NCI-H1436 treated with DMSO at 0.1 percent for 48 hours (cell line): ENCODE measurements around the gene TRPV6.

Experiments
- DNase-seq: peaks from one replicate; lab custom pipeline; 2025; lab: John Stamatoyannopoulos, UW

TRPV6 gene

GRCh38 chr7:142885311-142886230 lies at the start of gene TRPV6:
Gene TRPV6 (minus strand): TSS chr7:142885745.
- DNase-seq: no peak

GRCh38 chr7:142934056-142934455 lies 48.5 kb upstream of the TRPV6 start:
- DNase-seq: no peak

- DNase-seq: no peak
Observed at GRCh38 chr7:142933624-142934023, 48.1 kb upstream of the TRPV6 start, which contains the start of gene TRPV5. Gene TRPV5 (minus strand): TSS chr7:142933746. CDS start chr7:142933459, 287 bp downstream.

- no peak for DNase-seq
Observed at GRCh38 chr7:142933092-142933475, 47.5 kb upstream of the TRPV6 start.

GRCh38 chr7:142932386-142933091 lies 47.0 kb upstream of the TRPV6 start:
- DNase-seq: no peak

GRCh38 chr7:142930126-142930730 lies 44.7 kb upstream of the TRPV6 start:
- no peak for DNase-seq

- no peak for DNase-seq
Observed at GRCh38 chr7:142927949-142928348, 42.4 kb upstream of the TRPV6 start.

GRCh38 chr7:142927085-142927745 lies 41.7 kb upstream of the TRPV6 start:
- DNase-seq: no peak

- no peak for DNase-seq
Observed at GRCh38 chr7:142925413-142925812, 39.9 kb upstream of the TRPV6 start.

- no peak for DNase-seq
Observed at GRCh38 chr7:142923391-142923790, 37.8 kb upstream of the TRPV6 start.

- DNase-seq: no peak
Observed at GRCh38 chr7:142919656-142920055, 34.1 kb upstream of the TRPV6 start.

GRCh38 chr7:142918901-142919300 lies 33.4 kb upstream of the TRPV6 start:
- DNase-seq: no peak

- DNase-seq: no peak
Observed at GRCh38 chr7:142917447-142917846, 31.9 kb upstream of the TRPV6 start.

- DNase-seq: no peak
Observed at GRCh38 chr7:142916508-142916907, 31.0 kb upstream of the TRPV6 start.

- no peak for DNase-seq
Observed at GRCh38 chr7:142915315-142915714, 29.8 kb upstream of the TRPV6 start.

GRCh38 chr7:142914121-142914520 lies 28.6 kb upstream of the TRPV6 start:
- no peak for DNase-seq

- no peak for DNase-seq
Observed at GRCh38 chr7:142913566-142913965, 28.0 kb upstream of the TRPV6 start.

GRCh38 chr7:142913051-142913450 lies 27.5 kb upstream of the TRPV6 start:
- DNase-seq: no peak

- DNase-seq: no peak
Observed at GRCh38 chr7:142910481-142910880, 24.9 kb upstream of the TRPV6 start.

- no peak for DNase-seq
Observed at GRCh38 chr7:142910031-142910433, 24.5 kb upstream of the TRPV6 start.

GRCh38 chr7:142908921-142909890 lies 23.7 kb upstream of the TRPV6 start:
- no peak for DNase-seq
